Smooth muscle cell of the brain vasculature (primary cell): Measurements from ENCODE around the gene CCDC136.

Experiments
- DNase-seq: peaks from one replicate; pipeline ENCODE4 v3.0.0-alpha.2; 2012; ENCODE audit warnings: low read depth, low spot score

CCDC136 gene

GRCh38 chr7:128805225-128805624 lies 13.5 kb downstream of the CCDC136 start:
- no peak for DNase-seq

GRCh38 chr7:128807191-128807590 lies 15.4 kb downstream of the CCDC136 start:
- DNase-seq = no peak

DNA sequence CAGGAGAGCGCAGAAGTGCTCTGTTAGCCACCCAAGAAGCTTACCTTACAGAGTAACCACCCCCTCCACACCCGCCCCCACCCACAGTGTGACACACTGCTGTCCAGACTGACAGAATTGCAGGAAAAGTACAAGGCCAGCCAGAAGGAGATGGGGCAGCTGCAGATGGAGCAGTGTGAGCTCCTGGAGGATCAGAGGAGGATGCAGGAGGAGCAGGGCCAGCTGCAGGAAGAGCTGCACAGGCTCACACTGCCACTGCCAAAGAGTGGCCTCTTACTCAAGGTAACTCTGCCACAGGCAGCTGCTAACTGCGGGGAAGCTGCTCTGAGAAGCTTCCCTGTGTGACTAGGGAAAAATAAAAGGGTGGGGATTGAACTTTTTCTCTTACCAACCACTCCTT lies 17.6 kb downstream of the CCDC136 start:
- no peak for DNase-seq

GRCh38 chr7:128810473-128810872 lies 18.7 kb downstream of the CCDC136 start:
- DNase-seq = no peak

GRCh38 chr7:128810997-128811396 lies 19.2 kb downstream of the CCDC136 start:
- DNase-seq = no peak

DNA sequence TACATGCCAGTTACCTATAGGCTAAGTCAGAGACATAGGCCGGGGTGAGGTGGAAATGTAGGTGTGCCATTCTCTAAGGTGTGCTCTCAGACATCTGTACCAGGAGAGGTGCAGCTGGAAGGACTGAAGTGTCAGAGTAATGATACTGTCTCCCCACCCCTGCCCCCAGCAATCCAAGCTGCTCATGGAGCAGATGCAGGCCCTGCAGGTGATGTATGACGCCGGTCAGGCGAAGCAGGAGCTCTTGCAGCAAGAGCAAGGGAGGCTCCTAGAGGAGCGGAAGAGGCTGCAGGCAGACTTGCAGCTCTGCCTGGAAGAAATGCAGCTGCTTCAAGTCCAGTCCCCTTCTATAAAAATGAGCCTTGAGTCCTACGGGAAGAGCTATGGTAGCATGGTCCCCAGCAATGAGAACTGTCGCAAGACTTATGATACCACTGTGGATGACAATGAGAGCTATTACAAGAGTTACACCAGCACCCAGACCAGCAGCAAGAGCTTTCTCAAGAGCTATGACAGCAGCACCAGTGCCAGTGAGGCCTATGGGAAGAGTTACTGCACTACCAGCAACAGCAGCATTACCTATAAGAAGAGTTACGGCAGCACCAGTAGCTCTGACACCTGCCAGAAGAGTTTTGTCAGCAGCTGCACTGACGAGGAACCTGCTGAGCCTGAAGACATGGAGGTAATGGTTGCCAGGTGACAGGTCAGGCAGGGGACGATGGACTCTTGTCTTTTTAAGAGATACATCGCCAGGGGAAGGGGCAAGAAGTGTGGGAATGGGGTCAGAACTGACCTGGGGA lies 20.1 kb downstream of the CCDC136 start:
- DNase-seq = no peak

- DNase-seq = no peak
Measured at GRCh38 chr7:128812514-128813168, 20.9 kb downstream of the CCDC136 start.

DNA sequence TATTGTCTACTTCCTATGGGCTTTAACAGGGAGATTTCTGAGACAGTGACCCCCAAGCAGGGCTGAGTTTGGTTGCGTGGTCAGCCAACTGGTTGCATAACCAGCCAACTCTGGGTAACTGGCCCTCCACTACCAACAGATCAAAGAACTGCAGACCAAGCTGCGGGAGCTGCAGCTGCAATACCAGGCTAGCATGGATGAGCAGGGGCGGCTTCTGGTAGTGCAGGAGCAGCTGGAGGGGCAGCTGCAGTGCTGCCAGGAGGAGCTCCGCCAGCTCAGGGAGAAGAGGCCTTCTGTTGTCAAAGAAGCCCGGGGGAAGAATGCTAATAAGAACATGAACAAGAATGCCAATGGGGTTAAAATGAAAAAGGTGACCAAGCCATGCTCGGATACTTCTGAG lies 22.7 kb downstream of the CCDC136 start:
- no peak for DNase-seq

GRCh38 chr7:128815289-128815942 lies 23.6 kb downstream of the CCDC136 start:
- DNase-seq = no peak

DNA sequence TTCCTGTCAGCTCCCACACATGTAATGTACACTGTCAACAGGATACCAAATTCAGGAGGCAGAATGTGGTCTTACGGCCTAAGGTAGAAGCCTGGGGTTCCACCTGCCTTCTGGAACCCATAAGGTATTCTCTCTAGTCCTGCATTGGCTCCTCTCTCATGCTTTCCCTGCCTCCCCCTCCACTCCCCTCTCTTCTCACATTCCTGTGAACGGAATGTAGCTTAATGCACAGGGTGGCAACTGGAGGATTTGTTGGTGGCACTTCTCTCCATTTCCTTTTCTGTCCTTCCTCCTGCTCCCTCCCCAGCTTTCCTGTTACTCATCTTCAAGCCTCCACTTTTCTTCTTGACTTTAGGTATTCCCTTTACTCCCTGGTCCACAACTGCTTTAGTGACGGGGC lies 26.9 kb downstream of the CCDC136 start:
- DNase-seq = no peak

GRCh38 chr7:128821724-128822123 lies 30.0 kb downstream of the CCDC136 start:
- DNase-seq = no peak

DNA sequence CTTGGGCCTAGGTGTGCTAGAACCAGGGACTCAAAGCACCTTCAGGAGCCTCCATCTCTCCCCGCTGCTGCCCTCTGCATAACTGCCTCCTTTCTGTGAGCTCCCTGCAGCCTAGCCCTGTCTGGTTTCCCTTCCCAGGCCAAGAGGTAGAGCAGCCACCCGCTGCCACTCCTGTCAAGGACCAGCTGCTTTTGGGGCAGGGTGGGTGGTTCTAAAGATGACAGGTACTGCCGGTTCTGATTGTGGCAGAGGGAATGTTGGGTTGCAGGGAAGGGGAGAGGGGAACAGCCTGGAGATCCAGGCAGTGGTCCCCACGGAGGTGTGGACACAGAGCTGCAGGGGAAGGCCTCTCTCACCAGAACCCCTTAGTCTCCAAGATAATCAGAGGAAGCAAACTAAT lies 34.7 kb downstream of the CCDC136 start:
- DNase-seq = no peak

GRCh38 chr7:128826916-128827247 lies 35.1 kb downstream of the CCDC136 start:
- no peak for DNase-seq

- no peak for DNase-seq
Measured at GRCh38 chr7:128827248-128827958, 35.6 kb downstream of the CCDC136 start.

- no peak for DNase-seq
Measured at GRCh38 chr7:128827971-128828711, 36.4 kb downstream of the CCDC136 start.

- no peak for DNase-seq
Measured at GRCh38 chr7:128829391-128830166, 37.8 kb downstream of the CCDC136 start.

DNA sequence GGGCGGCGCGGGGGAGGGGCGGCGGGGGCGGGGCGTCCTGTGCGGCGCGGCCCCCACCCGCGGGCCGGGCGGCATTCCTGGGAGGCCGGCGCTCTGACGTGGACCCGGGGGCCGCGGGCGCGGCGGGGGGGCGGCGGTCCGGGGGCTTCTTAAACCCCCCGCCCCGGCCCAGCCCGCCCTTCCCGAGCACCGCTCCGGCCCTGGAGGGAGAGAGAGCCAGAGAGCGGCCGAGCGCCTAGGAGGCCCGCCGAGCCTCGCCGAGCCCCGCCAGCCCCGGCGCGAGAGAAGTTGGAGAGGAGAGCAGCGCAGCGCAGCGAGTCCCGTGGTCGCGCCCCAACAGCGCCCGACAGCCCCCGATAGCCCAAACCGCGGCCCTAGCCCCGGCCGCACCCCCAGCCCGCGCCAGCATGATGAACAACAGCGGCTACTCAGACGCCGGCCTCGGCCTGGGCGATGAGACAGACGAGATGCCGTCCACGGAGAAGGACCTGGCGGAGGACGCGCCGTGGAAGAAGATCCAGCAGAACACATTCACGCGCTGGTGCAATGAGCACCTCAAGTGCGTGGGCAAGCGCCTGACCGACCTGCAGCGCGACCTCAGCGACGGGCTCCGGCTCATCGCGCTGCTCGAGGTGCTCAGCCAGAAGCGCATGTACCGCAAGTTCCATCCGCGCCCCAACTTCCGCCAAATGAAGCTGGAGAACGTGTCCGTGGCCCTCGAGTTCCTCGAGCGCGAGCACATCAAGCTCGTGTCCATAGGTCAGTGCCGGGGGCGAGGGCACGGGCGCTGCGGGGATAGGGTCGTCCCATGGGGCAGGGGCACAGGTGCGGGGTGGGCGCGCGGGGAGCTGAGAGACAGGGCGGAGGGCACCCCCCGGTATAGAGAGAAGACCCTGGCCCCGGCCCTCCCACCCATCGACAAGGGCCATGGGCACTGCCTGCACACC lies 38.7 kb downstream of the CCDC136 start, which contains the start of gene FLNC:
Gene FLNC, plus strand, starts transcription at position 176 of the 947 bp plus-strand sequence. Its CDS starts 232 bp downstream, at position 408.
- DNase-seq = no peak

DNA sequence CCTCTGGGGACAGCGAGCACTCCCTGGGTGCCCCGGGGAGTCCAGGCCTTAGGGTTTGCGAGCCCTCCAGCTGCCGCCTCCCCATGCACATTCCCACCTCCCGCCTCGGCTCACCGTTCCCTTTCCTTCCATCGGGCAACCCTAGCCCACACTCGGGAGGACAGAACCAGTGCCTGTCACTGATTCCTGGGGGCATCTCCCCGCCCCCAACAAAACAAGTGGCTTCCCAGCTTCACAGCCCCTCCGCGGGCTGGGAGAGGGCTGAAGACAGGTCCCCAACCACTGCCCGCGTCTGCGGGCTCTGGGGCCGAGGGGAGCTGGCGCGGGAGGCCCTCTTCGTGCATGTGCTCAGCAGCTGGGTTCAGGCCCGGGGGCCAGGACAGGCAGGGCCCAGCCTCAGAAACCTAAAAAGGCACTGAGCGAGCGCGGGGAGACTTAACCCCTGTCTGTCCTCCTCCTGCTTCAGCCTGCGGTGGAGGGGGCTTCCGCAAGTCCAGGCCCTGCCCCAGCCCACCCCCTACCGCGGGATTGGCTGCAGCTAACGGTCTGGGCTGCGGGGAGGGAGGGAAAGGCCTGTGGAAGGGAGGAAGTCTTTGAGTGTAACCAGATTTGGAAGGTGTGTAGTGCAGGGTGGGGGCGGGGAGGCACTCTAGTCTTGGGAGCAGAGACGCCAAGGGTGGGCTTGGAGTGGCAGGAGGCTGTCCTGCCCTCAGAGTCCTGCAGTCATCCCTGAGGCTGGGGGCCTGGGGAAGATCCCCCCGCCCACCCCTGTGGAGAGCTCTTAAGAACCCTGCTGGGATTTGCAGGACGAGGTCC lies 39.6 kb downstream of the CCDC136 start:
- no peak for DNase-seq
